Measurements from ENCODE around the gene DDX51. TPM values are rescaled to one million over a fixed set of nuclear protein-coding genes. Genes with fewer than 3 reads are reported as not detected.

The DDX51 gene
- total and polyA plus RNA-seq, 2 of the 13 experiments (the other 11 are each of a cell fraction or from before 2014, with no cell fraction given) = 10.1 TPM

- TF ChIP-seq, protein P1, sequence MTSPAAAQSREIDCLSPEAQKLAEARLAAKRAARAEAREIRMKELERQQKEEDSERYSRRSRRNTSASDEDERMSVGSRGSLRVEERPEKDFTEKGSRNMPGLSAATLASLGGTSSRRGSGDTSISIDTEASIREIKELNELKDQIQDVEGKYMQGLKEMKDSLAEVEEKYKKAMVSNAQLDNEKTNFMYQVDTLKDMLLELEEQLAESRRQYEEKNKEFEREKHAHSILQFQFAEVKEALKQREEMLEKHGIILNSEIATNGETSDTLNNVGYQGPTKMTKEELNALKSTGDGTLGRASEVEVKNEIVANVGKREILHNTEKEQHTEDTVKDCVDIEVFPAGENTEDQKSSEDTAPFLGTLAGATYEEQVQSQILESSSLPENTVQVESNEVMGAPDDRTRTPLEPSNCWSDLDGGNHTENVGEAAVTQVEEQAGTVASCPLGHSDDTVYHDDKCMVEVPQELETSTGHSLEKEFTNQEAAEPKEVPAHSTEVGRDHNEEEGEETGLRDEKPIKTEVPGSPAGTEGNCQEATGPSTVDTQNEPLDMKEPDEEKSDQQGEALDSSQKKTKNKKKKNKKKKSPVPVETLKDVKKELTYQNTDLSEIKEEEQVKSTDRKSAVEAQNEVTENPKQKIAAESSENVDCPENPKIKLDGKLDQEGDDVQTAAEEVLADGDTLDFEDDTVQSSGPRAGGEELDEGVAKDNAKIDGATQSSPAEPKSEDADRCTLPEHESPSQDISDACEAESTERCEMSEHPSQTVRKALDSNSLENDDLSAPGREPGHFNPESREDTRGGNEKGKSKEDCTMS (CRISPR knock-in tag; conservative IDR thresholded peaks at IDR 0.05) = no peak
- TF ChIP-seq CHD2 (IDR thresholded peaks at IDR 0.05; ENCODE audit: low read depth, low read length) (peak; percentile 52; the same call in 1 of the 2 replicates), MIXL1 (CRISPR knock-in tag; IDR thresholded peaks at IDR 0.05) (peak; percentile 51; the same call in 1 of the 2 replicates), TMF1 (CRISPR knock-in tag; IDR thresholded peaks at IDR 0.05; ENCODE audit: low read depth) (no peak), IRF2 (CRISPR knock-in tag; IDR thresholded peaks at IDR 0.05) (peak; percentile 93), HOXA5 (CRISPR knock-in tag; IDR thresholded peaks at IDR 0.05) (peak; percentile 74; the same call in 1 of the 2 replicates), CENPT (CRISPR knock-in tag; IDR thresholded peaks at IDR 0.05; ENCODE audit: low read depth) (no peak), KDM2A (CRISPR knock-in tag; IDR thresholded peaks at IDR 0.05; ENCODE audit: borderline replicate concordance, low read depth) (peak; percentile 99), MEIS2 (CRISPR knock-in tag; IDR thresholded peaks at IDR 0.05) (peak; percentile 72; the same call in 1 of the 2 replicates), ZNF607 (CRISPR knock-in tag; IDR thresholded peaks at IDR 0.05; ENCODE audit: borderline replicate concordance) (no peak), ZBTB34 (CRISPR knock-in tag; IDR thresholded peaks at IDR 0.05) (no peak), FOSL1 (CRISPR knock-in tag; IDR thresholded peaks at IDR 0.05; ENCODE audit: borderline replicate concordance) (no peak), GABPB1 (CRISPR knock-in tag; IDR thresholded peaks at IDR 0.05) (peak; percentile 92), ELF4 (CRISPR knock-in tag; IDR thresholded peaks at IDR 0.05; ENCODE audit: borderline replicate concordance) (no peak), ZNF788 (CRISPR knock-in tag; IDR thresholded peaks at IDR 0.05; ENCODE audit: borderline replicate concordance) (peak; percentile 88; the same call in 1 of the 2 replicates), ZNF343 (CRISPR knock-in tag; IDR thresholded peaks at IDR 0.05) (no peak), ZNF225 (CRISPR knock-in tag; IDR thresholded peaks at IDR 0.05) (no peak; the same call in 1 of the 2 replicates), SNAPC2 (CRISPR knock-in tag; IDR thresholded peaks at IDR 0.05) (no peak), SMAD1 (CRISPR knock-in tag; IDR thresholded peaks at IDR 0.05; ENCODE audit: borderline replicate concordance, low read depth) (no peak)
- TF ChIP-seq, protein P2, sequence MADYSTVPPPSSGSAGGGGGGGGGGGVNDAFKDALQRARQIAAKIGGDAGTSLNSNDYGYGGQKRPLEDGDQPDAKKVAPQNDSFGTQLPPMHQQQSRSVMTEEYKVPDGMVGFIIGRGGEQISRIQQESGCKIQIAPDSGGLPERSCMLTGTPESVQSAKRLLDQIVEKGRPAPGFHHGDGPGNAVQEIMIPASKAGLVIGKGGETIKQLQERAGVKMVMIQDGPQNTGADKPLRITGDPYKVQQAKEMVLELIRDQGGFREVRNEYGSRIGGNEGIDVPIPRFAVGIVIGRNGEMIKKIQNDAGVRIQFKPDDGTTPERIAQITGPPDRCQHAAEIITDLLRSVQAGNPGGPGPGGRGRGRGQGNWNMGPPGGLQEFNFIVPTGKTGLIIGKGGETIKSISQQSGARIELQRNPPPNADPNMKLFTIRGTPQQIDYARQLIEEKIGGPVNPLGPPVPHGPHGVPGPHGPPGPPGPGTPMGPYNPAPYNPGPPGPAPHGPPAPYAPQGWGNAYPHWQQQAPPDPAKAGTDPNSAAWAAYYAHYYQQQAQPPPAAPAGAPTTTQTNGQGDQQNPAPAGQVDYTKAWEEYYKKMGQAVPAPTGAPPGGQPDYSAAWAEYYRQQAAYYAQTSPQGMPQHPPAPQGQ (CRISPR knock-in tag; IDR thresholded peaks at IDR 0.05; ENCODE audit: borderline replicate concordance) = no peak
- TF ChIP-seq, protein P3, sequence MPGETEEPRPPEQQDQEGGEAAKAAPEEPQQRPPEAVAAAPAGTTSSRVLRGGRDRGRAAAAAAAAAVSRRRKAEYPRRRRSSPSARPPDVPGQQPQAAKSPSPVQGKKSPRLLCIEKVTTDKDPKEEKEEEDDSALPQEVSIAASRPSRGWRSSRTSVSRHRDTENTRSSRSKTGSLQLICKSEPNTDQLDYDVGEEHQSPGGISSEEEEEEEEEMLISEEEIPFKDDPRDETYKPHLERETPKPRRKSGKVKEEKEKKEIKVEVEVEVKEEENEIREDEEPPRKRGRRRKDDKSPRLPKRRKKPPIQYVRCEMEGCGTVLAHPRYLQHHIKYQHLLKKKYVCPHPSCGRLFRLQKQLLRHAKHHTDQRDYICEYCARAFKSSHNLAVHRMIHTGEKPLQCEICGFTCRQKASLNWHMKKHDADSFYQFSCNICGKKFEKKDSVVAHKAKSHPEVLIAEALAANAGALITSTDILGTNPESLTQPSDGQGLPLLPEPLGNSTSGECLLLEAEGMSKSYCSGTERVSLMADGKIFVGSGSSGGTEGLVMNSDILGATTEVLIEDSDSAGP (CRISPR knock-in tag; IDR thresholded peaks at IDR 0.05; ENCODE audit: borderline replicate concordance) = peak; percentile 61; the same call in 1 of the 2 replicates
These were observed at the start of gene DDX51, which contains the start of gene NOC4L (continued) for GRCh38 chr12:132144115-132144809.
